Measurements from ENCODE around the gene UBE2N.
"Not testable (repeated sequence)": the region's sequence is repeated elsewhere in the genome, so short reads cannot be mapped to it uniquely, and the experiment has no call there.

The UBE2N gene

DNA sequence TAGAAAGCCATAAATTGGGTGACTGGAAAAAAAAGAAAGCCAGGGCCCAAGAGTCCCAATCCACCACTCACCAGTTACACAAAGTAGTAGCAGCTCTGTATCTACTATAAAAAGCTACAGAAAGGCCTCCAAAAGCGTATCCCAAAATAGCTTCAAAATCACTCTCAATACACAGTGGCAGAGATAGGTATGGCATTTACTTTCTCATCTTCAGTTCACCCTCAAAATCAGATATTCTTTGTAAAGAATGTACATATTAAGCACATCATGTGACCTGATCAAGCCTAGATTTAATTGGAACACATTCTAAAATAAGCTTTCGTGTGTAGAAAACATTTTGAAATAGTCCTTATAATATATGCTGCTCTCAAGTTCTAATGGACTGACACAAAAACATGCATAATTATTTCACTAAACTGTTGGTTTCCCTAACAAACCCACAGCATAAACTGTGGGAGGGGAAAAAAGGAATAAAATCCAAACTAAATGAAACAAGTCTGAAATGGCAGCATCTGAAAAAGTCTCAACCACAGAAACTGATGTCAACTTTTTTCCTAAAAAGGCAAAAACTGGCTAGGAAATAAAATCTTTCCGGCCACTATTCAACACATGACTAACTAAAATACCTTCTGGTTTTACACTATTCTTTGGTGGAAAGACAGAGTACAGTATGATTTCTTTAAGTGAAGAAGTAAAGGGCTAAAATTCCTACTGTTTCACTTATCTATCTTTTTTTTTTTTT is 25.9 kb downstream of the UBE2N start:
- TF ChIP-seq, protein P1, sequence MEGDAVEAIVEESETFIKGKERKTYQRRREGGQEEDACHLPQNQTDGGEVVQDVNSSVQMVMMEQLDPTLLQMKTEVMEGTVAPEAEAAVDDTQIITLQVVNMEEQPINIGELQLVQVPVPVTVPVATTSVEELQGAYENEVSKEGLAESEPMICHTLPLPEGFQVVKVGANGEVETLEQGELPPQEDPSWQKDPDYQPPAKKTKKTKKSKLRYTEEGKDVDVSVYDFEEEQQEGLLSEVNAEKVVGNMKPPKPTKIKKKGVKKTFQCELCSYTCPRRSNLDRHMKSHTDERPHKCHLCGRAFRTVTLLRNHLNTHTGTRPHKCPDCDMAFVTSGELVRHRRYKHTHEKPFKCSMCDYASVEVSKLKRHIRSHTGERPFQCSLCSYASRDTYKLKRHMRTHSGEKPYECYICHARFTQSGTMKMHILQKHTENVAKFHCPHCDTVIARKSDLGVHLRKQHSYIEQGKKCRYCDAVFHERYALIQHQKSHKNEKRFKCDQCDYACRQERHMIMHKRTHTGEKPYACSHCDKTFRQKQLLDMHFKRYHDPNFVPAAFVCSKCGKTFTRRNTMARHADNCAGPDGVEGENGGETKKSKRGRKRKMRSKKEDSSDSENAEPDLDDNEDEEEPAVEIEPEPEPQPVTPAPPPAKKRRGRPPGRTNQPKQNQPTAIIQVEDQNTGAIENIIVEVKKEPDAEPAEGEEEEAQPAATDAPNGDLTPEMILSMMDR (IDR thresholded peaks at IDR 0.05; ENCODE audit: poor library complexity, severe bottlenecking): no peak
- DNase-seq (ENCODE audit: low spot score) (no peak), ATAC-seq (ENCODE audit: low read depth) (no peak)
- H3K4me1 ChIP-seq (ENCODE audit: insufficient read depth, poor library complexity, severe bottlenecking): peaks cover 17% of the 10 kb centered on the region
- H3K27me3 ChIP-seq (ENCODE audit: insufficient read depth, poor library complexity, severe bottlenecking): no peaks in the 10 kb centered on the region
- no peak overlapping the region for H3K4me3 ChIP-seq (ENCODE audit: severe bottlenecking)
- H3K27ac ChIP-seq (ENCODE audit: poor library complexity, severe bottlenecking): no peak overlapping the region
- H3K36me3 ChIP-seq (ENCODE audit: low read depth): peaks cover 14% of the 10 kb centered on the region
- H3K9me3 ChIP-seq (ENCODE audit: severe bottlenecking): no peaks in the 10 kb centered on the region

DNA sequence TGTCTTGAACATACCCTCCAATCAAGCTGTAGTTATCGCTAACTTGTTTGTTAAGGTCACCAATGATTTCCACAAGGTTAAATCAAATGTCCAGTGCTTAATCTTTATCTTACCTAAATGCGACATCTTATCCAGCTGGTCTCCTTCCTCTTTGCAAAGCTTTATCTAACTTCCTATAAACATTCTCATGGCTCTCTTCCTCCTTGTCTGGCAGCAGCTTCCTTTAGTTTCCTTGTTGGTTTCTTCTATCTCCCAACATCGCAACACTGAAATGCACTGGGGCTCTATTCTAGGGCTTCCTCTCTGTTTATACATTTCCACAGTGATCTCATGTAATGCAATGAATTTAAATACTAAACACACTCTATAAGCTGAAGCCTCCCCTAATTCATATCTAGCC is 28.7 kb downstream of the UBE2N start:
- Histone ChIP-seq H3K27me3 (ENCODE audit: insufficient read depth, poor library complexity, severe bottlenecking) (no peaks in the 10 kb centered on the region), H3K9me3 (ENCODE audit: severe bottlenecking) (no peaks in the 10 kb centered on the region), H3K27ac (ENCODE audit: poor library complexity, severe bottlenecking) (peak overlapping the region; percentile 43), H3K36me3 (ENCODE audit: low read depth) (peaks cover 42% of the 10 kb centered on the region), H3K4me3 (ENCODE audit: severe bottlenecking) (no peak overlapping the region), H3K4me1 (ENCODE audit: insufficient read depth, poor library complexity, severe bottlenecking) (peaks cover 17% of the 10 kb centered on the region)
- TF ChIP-seq, protein P1 (IDR thresholded peaks at IDR 0.05; ENCODE audit: poor library complexity, severe bottlenecking): no peak
- no peak for DNase-seq (ENCODE audit: low spot score)
- no peak for ATAC-seq (ENCODE audit: low read depth)

- H3K27ac ChIP-seq (ENCODE audit: poor library complexity, severe bottlenecking): peak overlapping the region; percentile 43
- H3K4me3 ChIP-seq (ENCODE audit: severe bottlenecking); DNase-seq (ENCODE audit: low spot score); ATAC-seq (ENCODE audit: low read depth); H3K9me3 ChIP-seq (ENCODE audit: severe bottlenecking); H3K27me3 ChIP-seq (ENCODE audit: insufficient read depth, poor library complexity, severe bottlenecking): not testable (repeated sequence)
- peaks cover 49% of the 10 kb centered on the region for H3K36me3 ChIP-seq (ENCODE audit: low read depth)
- H3K4me1 ChIP-seq (ENCODE audit: insufficient read depth, poor library complexity, severe bottlenecking): peaks cover 17% of the 10 kb centered on the region
Observed at GRCh38 chr12:93412396-93412795, 29.4 kb downstream of the UBE2N start.

DNA sequence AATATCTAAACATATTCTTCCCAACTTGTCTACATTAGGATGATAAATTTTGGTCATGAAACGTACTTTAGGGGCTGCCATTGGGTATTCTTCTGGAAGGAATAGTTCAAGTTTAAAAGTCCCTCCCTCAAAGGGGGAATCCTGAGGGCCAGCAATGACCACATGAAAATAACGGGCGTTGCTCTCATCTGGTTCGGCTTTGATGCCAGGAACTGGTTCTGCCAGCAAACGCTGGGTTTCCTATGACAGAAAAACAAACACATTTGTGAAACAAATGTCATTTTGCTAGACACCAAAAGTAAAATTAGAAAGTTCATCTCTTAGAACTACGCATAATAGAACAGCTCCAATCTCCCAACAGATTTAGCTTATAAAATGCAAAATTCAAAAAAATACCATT is 30.7 kb downstream of the UBE2N start:
- not testable (repeated sequence) for H3K27me3 ChIP-seq (ENCODE audit: insufficient read depth, poor library complexity, severe bottlenecking); H3K4me3 ChIP-seq (ENCODE audit: severe bottlenecking); ATAC-seq (ENCODE audit: low read depth); H3K9me3 ChIP-seq (ENCODE audit: severe bottlenecking); H3K27ac ChIP-seq (ENCODE audit: poor library complexity, severe bottlenecking); DNase-seq (ENCODE audit: low spot score)
- Histone ChIP-seq H3K36me3 (ENCODE audit: low read depth) (peaks cover 58% of the 10 kb centered on the region), H3K4me1 (ENCODE audit: insufficient read depth, poor library complexity, severe bottlenecking) (peaks cover 17% of the 10 kb centered on the region)

DNA sequence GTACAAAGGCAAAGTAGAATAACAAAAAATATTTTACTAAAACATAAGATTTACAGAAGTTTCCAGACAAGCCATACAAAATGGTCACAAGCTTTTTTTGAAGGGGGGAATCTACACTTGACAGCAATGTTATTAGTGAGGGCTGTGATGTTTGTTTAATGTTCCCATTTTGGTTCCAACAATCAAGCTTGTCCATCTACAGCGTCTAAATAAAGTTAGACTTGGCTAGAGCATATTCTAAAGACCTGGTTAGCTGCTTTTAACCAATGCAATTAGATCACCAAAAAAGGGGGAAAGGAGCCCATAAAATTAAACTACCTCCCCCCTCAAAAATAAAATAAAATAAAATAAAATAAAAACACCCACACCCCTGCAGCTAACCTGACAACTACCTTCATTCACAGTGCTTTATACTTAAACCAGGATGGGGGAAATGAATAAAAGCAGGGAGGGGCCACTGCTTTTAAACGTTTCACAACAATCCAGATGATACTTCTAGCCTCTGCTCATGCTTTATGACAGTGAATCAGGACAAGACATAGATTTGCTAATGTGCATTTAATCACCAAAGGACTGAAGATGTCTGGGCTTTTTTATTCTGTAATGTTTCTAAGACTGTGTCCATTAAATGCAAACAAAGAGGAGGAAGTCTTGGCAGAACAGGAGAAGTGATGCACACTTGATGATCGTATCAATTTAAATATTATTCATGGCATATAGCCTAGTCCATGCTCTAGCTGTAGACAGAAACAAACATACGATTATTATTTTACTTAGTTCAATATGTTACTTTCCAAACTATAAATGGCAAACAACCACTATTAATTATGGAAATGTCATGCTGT is 32.2 kb downstream of the UBE2N start:
- not testable (repeated sequence) for DNase-seq (ENCODE audit: low spot score); H3K4me3 ChIP-seq (ENCODE audit: severe bottlenecking); ATAC-seq (ENCODE audit: low read depth); H3K27ac ChIP-seq (ENCODE audit: poor library complexity, severe bottlenecking); H3K27me3 ChIP-seq (ENCODE audit: insufficient read depth, poor library complexity, severe bottlenecking); H3K9me3 ChIP-seq (ENCODE audit: severe bottlenecking)
- Histone ChIP-seq H3K36me3 (ENCODE audit: low read depth) (peaks cover 65% of the 10 kb centered on the region), H3K4me1 (ENCODE audit: insufficient read depth, poor library complexity, severe bottlenecking) (peaks cover 17% of the 10 kb centered on the region)

DNA sequence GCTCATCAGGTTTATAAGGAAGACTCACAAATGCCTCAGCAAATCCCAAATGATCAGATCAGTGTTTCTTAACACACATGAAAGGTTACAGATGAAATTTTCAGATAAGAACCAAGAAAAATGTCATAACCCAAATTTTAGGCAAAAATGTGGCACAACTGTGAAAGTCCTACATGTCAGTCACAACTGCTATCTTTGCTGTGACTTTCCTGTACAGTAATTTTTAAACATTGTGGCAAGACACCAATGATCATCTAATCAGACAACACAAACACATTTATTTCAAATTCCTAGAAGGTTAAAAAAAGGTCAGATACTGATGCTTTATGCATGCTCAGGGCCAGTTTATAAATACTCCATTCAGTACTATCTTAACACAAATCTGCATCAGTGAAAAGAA is 32.9 kb downstream of the UBE2N start:
- H3K9me3 ChIP-seq (ENCODE audit: severe bottlenecking): no peaks in the 10 kb centered on the region
- DNase-seq (ENCODE audit: low spot score): no peak
- H3K27ac ChIP-seq (ENCODE audit: poor library complexity, severe bottlenecking): no peak overlapping the region
- H3K4me1 ChIP-seq (ENCODE audit: insufficient read depth, poor library complexity, severe bottlenecking): peaks cover 17% of the 10 kb centered on the region
- no peak for ATAC-seq (ENCODE audit: low read depth)
- H3K4me3 ChIP-seq (ENCODE audit: severe bottlenecking): no peak overlapping the region
- TF ChIP-seq, protein P1 (IDR thresholded peaks at IDR 0.05; ENCODE audit: poor library complexity, severe bottlenecking): no peak
- no peaks in the 10 kb centered on the region for H3K27me3 ChIP-seq (ENCODE audit: insufficient read depth, poor library complexity, severe bottlenecking)
- H3K36me3 ChIP-seq (ENCODE audit: low read depth): peaks cover 65% of the 10 kb centered on the region

All from RWPE2 (cell line).